ENCODE results near the gene SELENOI.

Gene SELENOI

GRCh38 chr2:26429779-26430578, 84.0 kb downstream of the SELENOI start:
- H3K27ac ChIP-seq: no peak overlapping the region
- TF ChIP-seq, protein P1, sequence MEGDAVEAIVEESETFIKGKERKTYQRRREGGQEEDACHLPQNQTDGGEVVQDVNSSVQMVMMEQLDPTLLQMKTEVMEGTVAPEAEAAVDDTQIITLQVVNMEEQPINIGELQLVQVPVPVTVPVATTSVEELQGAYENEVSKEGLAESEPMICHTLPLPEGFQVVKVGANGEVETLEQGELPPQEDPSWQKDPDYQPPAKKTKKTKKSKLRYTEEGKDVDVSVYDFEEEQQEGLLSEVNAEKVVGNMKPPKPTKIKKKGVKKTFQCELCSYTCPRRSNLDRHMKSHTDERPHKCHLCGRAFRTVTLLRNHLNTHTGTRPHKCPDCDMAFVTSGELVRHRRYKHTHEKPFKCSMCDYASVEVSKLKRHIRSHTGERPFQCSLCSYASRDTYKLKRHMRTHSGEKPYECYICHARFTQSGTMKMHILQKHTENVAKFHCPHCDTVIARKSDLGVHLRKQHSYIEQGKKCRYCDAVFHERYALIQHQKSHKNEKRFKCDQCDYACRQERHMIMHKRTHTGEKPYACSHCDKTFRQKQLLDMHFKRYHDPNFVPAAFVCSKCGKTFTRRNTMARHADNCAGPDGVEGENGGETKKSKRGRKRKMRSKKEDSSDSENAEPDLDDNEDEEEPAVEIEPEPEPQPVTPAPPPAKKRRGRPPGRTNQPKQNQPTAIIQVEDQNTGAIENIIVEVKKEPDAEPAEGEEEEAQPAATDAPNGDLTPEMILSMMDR (IDR thresholded peaks at IDR 0.05): no peak
- no peak for TF ChIP-seq ZFX (IDR thresholded peaks at IDR 0.05; ENCODE audit: borderline replicate concordance)

- TF ChIP-seq, protein P1 (IDR thresholded peaks at IDR 0.05): no peak
- no peak for TF ChIP-seq ZFX (IDR thresholded peaks at IDR 0.05; ENCODE audit: borderline replicate concordance)
Measured at GRCh38 chr2:26430826-26431225, 84.9 kb downstream of the SELENOI start.

DNA sequence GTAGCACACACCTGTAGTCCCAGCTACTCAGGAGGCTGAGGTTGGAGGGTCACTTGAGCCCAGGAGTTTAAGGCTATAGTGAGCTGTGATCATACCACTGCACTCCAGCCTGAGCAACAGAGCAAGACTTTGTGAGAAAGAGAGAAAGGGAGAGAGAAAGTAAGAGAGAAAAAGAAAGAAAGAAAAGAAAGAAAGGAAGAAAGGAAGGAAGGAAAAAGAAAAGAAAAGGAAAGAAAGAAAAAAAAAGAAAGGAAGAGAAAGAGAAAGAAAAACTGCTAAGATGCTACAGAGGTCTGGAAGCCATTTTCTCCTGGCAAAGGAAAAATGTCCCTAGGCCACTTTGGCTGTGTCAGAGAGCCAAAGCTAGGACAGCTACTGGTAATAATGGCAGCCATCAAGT, 86.4 kb downstream of the SELENOI start:
- TF ChIP-seq, protein P1 (IDR thresholded peaks at IDR 0.05): no peak
- no peak for TF ChIP-seq ZFX (IDR thresholded peaks at IDR 0.05; ENCODE audit: borderline replicate concordance)
- H3K27ac ChIP-seq: no peak overlapping the region

More at GRCh38 chr2:26430826-26431225, 84.9 kb downstream of the SELENOI start:
- no peak overlapping the region for H3K27ac ChIP-seq

DNA sequence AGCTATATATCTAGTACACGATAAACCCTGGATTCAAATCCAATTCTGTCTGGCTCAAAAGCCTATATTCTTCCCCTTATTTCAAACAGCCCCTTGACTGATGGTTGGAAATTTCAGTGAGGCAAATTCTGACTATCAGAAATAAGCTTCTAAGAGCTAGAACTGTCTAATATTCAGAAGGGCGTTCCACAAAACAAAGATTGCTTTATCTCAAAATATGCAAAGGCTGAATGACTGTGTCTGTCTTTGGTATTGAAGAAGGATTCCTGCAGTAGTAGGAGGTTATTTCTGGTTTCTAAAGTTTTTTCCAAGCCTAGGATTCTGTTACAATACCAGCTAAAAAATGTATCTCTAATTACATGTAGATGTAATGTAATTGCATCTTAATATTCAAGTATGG, 86.9 kb downstream of the SELENOI start:
- TF ChIP-seq, protein P1 (IDR thresholded peaks at IDR 0.05): no peak
- TF ChIP-seq ZFX (IDR thresholded peaks at IDR 0.05; ENCODE audit: borderline replicate concordance): no peak
- no peak overlapping the region for H3K27ac ChIP-seq

- TF ChIP-seq ZFX (IDR thresholded peaks at IDR 0.05; ENCODE audit: borderline replicate concordance): no peak
- TF ChIP-seq, protein P1 (IDR thresholded peaks at IDR 0.05): no peak
- H3K27ac ChIP-seq: no peak overlapping the region
Measured at GRCh38 chr2:26435106-26435505, 89.2 kb downstream of the SELENOI start.

- no peak overlapping the region for H3K27ac ChIP-seq
- TF ChIP-seq, protein P1 (IDR thresholded peaks at IDR 0.05): no peak
- TF ChIP-seq ZFX (IDR thresholded peaks at IDR 0.05; ENCODE audit: borderline replicate concordance): no peak
Measured at GRCh38 chr2:26438526-26438925, 92.6 kb downstream of the SELENOI start.

DNA sequence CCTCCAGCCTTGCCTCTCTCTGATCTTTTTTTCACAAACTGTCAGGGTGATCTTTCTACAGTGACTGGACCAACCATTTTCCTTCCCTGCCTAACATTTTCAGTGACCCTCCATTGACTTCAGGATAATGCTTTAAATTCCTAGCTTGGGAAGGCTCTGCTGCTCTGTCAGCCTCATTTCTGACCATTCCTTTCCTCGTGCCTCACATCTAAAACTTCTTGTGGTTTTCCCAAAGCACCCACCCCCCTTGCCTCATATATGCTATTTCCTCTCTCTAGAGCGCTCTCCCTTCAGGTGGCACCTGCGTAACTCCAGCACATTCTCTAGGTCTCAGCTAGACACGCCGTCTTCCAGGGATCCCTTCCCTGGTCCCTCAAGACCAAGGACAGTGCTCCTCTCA, 93.0 kb downstream of the SELENOI start:
- TF ChIP-seq, protein P1 (IDR thresholded peaks at IDR 0.05): no peak
- TF ChIP-seq ZFX (IDR thresholded peaks at IDR 0.05; ENCODE audit: borderline replicate concordance): no peak
- no peak overlapping the region for H3K27ac ChIP-seq

Measured in 22Rv1 (cell line).